H1 (cell line): ENCODE measurements around the gene SIRT6. TPM values are rescaled to one million over a fixed set of nuclear protein-coding genes. Genes with fewer than 3 reads are reported as not detected.
A peak's percentile ranks its signal among the peaks of the same experiment; 100 is the strongest.

Experiments used
- CTCF ChIA-PET: fragments of 300-600 bp; sonication (Branson Sonifier 250); formaldehyde crosslinking; loops from one replicate; lab custom pipeline; 2021; ENCODE audit not compliant: partially characterized antibody; lab: Charles Lee
- POLR2A ChIA-PET: fragments of 300-600 bp; sonication (Branson Sonifier 250); formaldehyde crosslinking; loops from one replicate; lab custom pipeline; 2021; ENCODE audit warnings: inconsistent platforms; ENCODE audit not compliant: partially characterized antibody; lab: Charles Lee
- DNase-seq, 2 experiments: peaks; one replicate each; pipeline versions ENCODE4 v3.0.0 to v3.0.0-alpha.2; 2010 to 2022; ENCODE audit warnings: low spot score in 2 of 2, low read depth in 1 of 2, mixed read lengths in 1 of 2
- FAIRE-seq: peaks from 2 replicates; lab custom pipeline; 2011; peaks lifted over from hg19 to GRCh38; lab: Jason Lieb, UNC
- H2AFZ ChIP-seq: 2 replicates; pipeline ENCODE4 v1.8.1; 2012; ENCODE audit warnings: low read length, inconsistent platforms
- H2AK5ac ChIP-seq: 2 replicates; pipeline ENCODE4 v1.6.1; 2013; ENCODE audit warnings: low read depth, low read length
- H2BK120ac ChIP-seq: replicated peaks from 2 replicates; pipeline ENCODE3; 2013; ENCODE audit warnings: low read depth, low read length, inconsistent platforms
- H2BK12ac ChIP-seq: 2 replicates; pipeline ENCODE4 v1.6.1; 2013; ENCODE audit warnings: low read depth, low read length
- H2BK15ac ChIP-seq: 2 replicates; pipeline ENCODE4 v1.6.1; 2013; ENCODE audit warnings: low read length
- H2BK20ac ChIP-seq: 2 replicates; pipeline ENCODE4 v1.6.1; 2013; ENCODE audit warnings: low read length
- H2BK5ac ChIP-seq: 2 replicates; pipeline ENCODE4 v1.6.1; 2013; ENCODE audit warnings: low read depth, low read length
- H3K14ac ChIP-seq: 2 replicates; pipeline ENCODE4 v1.6.1; 2013; ENCODE audit warnings: inconsistent platforms; ENCODE audit not compliant: insufficient read length
- H3K18ac ChIP-seq: 2 replicates; pipeline ENCODE4 v1.6.1; 2013; ENCODE audit warnings: low read length; ENCODE audit errors: extremely low read depth
- H3K23ac ChIP-seq: 2 replicates; pipeline ENCODE4 v1.6.1; 2013; ENCODE audit warnings: inconsistent platforms; ENCODE audit not compliant: insufficient read length
- H3K23me2 ChIP-seq: 2 replicates; pipeline ENCODE4 v1.6.1; 2013; ENCODE audit warnings: low read depth, low read length
- H3K27ac ChIP-seq: 2 replicates; pipeline ENCODE4 v1.6.1; 2011; ENCODE audit warnings: low read depth, low read length, inconsistent platforms
- H3K27me3 ChIP-seq, 4 experiments: replicated peaks in 1 of 4; 1 replicate in 1 of 4; 2 replicates in 3 of 4; pipeline versions ENCODE4 v1.6.1 to v1.8.1; 2011 to 2013; ENCODE audit warnings: low read length in 3 of 4, mild to moderate bottlenecking in 3 of 4, inconsistent platforms in 2 of 4, mixed read lengths in 2 of 4, moderate library complexity in 1 of 4; ENCODE audit not compliant: control insufficient read depth in 3 of 4, insufficient read depth in 3 of 4; ENCODE audit errors: extremely low read depth in 1 of 4
- H3K36me3 ChIP-seq, 4 experiments: 2 replicates each; pipeline versions ENCODE4 v1.6.1 to v1.8.1; 2011 to 2013; ENCODE audit warnings: mild to moderate bottlenecking in 4 of 4, low read length in 3 of 4, moderate library complexity in 2 of 4, control low read depth in 1 of 4, inconsistent platforms in 1 of 4; ENCODE audit not compliant: insufficient read depth in 4 of 4, control insufficient read depth in 2 of 4
- H3K4ac ChIP-seq: replicated peaks from 2 replicates; pipeline ENCODE3; 2013; ENCODE audit warnings: low read length, low read depth, mixed read lengths, inconsistent platforms; ENCODE audit not compliant: insufficient read length
- H3K4me1 ChIP-seq, 4 experiments: replicated peaks in 1 of 4; 1 replicate in 1 of 4; 2 replicates in 3 of 4; pipeline versions ENCODE4 v1.6.1 to v1.8.1; 2011 to 2013; ENCODE audit warnings: low read length in 3 of 4, inconsistent platforms in 2 of 4, mixed read lengths in 1 of 4; ENCODE audit not compliant: insufficient read depth in 4 of 4, control insufficient read depth in 3 of 4
- H3K4me2 ChIP-seq, 2 experiments: 2 replicates each; pipeline versions ENCODE4 v1.6.1 to v1.8.1; 2011 to 2013; ENCODE audit warnings: low read depth in 2 of 2, low read length in 2 of 2, control low read depth in 1 of 2, inconsistent platforms in 1 of 2, mild to moderate bottlenecking in 1 of 2; ENCODE audit not compliant: insufficient read depth in 1 of 2
- H3K4me3 ChIP-seq, 4 experiments: fragments of 200-600, 300-600 bp in 1 of 4; sonication (generic), shearing (Covaris generic), sonication (Bioruptor Twin) in 1 of 4; 2 replicates each; pipeline versions ENCODE4 v1.5.1 to v1.8.1; 2011 to 2016; ENCODE audit warnings: low read length in 4 of 4, low read depth in 3 of 4, control low read depth in 2 of 4, inconsistent platforms in 2 of 4, mild to moderate bottlenecking in 2 of 4, mixed read lengths in 1 of 4, moderate library complexity in 1 of 4; ENCODE audit not compliant: insufficient read depth in 2 of 4; ENCODE audit errors: extremely low read depth in 1 of 4
- H3K56ac ChIP-seq: replicated peaks from 2 replicates; pipeline ENCODE3; 2013; ENCODE audit warnings: low read depth, mild to moderate bottlenecking, mixed read lengths, low read length, inconsistent platforms; ENCODE audit not compliant: insufficient read length
- H3K79me1 ChIP-seq: 2 replicates; pipeline ENCODE4 v1.6.1; 2013; ENCODE audit warnings: low read depth, low read length, control low read depth
- H3K79me2 ChIP-seq, 2 experiments: 2 replicates each; pipeline versions ENCODE4 v1.6.1 to v1.8.1; 2012 to 2013; ENCODE audit warnings: low read length in 2 of 2, mild to moderate bottlenecking in 2 of 2, inconsistent platforms in 1 of 2; ENCODE audit not compliant: insufficient read depth in 2 of 2, control insufficient read depth in 1 of 2
- H3K9ac ChIP-seq, 4 experiments: replicated peaks in 1 of 4; 1 replicate in 1 of 4; 2 replicates in 3 of 4; pipeline versions ENCODE4 v1.6.1 to v1.8.1; 2011 to 2013; ENCODE audit warnings: low read depth in 3 of 4, low read length in 3 of 4, control low read depth in 2 of 4, mild to moderate bottlenecking in 2 of 4, moderate library complexity in 2 of 4, inconsistent platforms in 1 of 4; ENCODE audit errors: extremely low read depth in 1 of 4
- H3K9me3 ChIP-seq, 2 experiments: 2 replicates each; pipeline versions ENCODE4 v1.6.1 to v1.8.1; 2012 to 2013; ENCODE audit warnings: mild to moderate bottlenecking in 2 of 2, moderate library complexity in 2 of 2, control low read depth in 1 of 2, inconsistent platforms in 1 of 2, low read depth in 1 of 2, low read length in 1 of 2, mixed read lengths in 1 of 2; ENCODE audit not compliant: insufficient read depth in 2 of 2
- H4K20me1 ChIP-seq, 2 experiments: replicated peaks in 1 of 2; 2 replicates each; pipeline versions ENCODE3 to v1.8.1; 2011 to 2013; ENCODE audit warnings: inconsistent platforms in 2 of 2, low read length in 2 of 2, mild to moderate bottlenecking in 1 of 2; ENCODE audit not compliant: insufficient read depth in 2 of 2, control insufficient read depth in 1 of 2
- H4K5ac ChIP-seq: 2 replicates; pipeline ENCODE4 v1.6.1; 2013; ENCODE audit warnings: low read length, low read depth, mixed read lengths, inconsistent platforms; ENCODE audit not compliant: insufficient read length
- H4K8ac ChIP-seq: 2 replicates; pipeline ENCODE4 v1.8.0; 2013; ENCODE audit warnings: mild to moderate bottlenecking, moderate library complexity, low read length, inconsistent platforms; ENCODE audit not compliant: insufficient read depth; ENCODE audit errors: extremely low read depth
- H4K91ac ChIP-seq: replicated peaks from 2 replicates; pipeline ENCODE3; 2013; ENCODE audit warnings: low read length, mixed read lengths, inconsistent platforms; ENCODE audit not compliant: insufficient read length
- MAFK ChIP-seq: IDR thresholded peaks from 2 replicates; pipeline ENCODE4 v1.6.1; 2012; ENCODE audit warnings: low read depth, mild to moderate bottlenecking, improper control_type of control experiment, low read length
- SUZ12 ChIP-seq: fragments of 200-600 bp; sonication (generic); IDR thresholded peaks from 2 replicates; pipeline ENCODE4 v1.6.1; 2012; ENCODE audit warnings: mild to moderate bottlenecking, inconsistent platforms, low read length, moderate library complexity, mixed read lengths
- WGBS, 2 experiments: shearing (Covaris generic) in 1 of 2; methylation state at CpG; one replicate each; pipeline versions ENCODE4 v1.1.6 to v1.1.7; 2013 to 2015; ENCODE audit warnings: low lambda C conversion rate in 2 of 2, mixed read lengths in 2 of 2, inconsistent platforms in 1 of 2, low coverage in 1 of 2, missing lambda C conversion rate in 1 of 2; ENCODE audit not compliant: insufficient replicate concordance in 2 of 2, insufficient coverage in 1 of 2, insufficient read length in 1 of 2; ENCODE audit errors: extremely low coverage in 1 of 2, missing lambda C conversion rate in 1 of 2; 5-methylcytosine and 5-hydroxymethylcytosine counted together
- polyA plus RNA-seq, 7 experiments: library from polyadenylated mRNA; depleted of rRNA in 3 of 7; stranded (reverse) in 5 of 7; unstranded in 2 of 7; fragments of >200 nt in 5 of 7; fragments of 200-250 nt in 2 of 7; gene quantifications; 1 replicate in 5 of 7; 2 replicates in 1 of 7; 4 replicates in 1 of 7; pipeline versions ENCODE4 v1.2.1 to v1.2.3, GENCODE V29; 2011 to 2013; ENCODE audit warnings: missing spikeins in 2 of 7, mixed read lengths in 2 of 7
- total RNA-seq: library from RNA; stranded (reverse); fragmentation: NEBNext Ultra II Directional; extraction: Animal tissue kit (Norgen Biotek cat#: 25700); gene quantifications from 2 replicates; pipeline ENCODE4 v1.2.1, GENCODE V29; 2021

Gene SIRT6
- total and polyA plus RNA-seq, 2 of the 8 experiments (the other 6 are each of a cell fraction or from before 2014, with no cell fraction given): 25.2 to 27.0 TPM

GRCh38 chr19:4130744-4131438, 51.5 kb downstream of the SIRT6 start:
- Histone ChIP-seq H3K36me3 (no peaks in the 10 kb centered on the region), H2BK5ac (no peak overlapping the region), H3K4me2 (no peak overlapping the region), H2BK20ac (no peak overlapping the region), H3K14ac (no peak overlapping the region), H4K20me1 (no peaks in the 10 kb centered on the region), H3K23ac (no peak overlapping the region), H3K9me3 (no peaks in the 10 kb centered on the region), H3K18ac (no peak overlapping the region), H2AK5ac (no peak overlapping the region), H2AFZ (no peak overlapping the region), H2BK120ac (no peak overlapping the region), H3K79me1 (no peaks in the 10 kb centered on the region), H4K8ac (no peak overlapping the region), H3K56ac (no peak overlapping the region), H3K4me1 (no peaks in the 10 kb centered on the region), H2BK15ac (no peak overlapping the region), H3K4me3 (no peak overlapping the region), H2BK12ac (no peak overlapping the region), H4K91ac (no peak overlapping the region), H4K5ac (no peak overlapping the region), H3K4ac (no peak overlapping the region), H3K23me2 (no peaks in the 10 kb centered on the region), H3K9ac (no peak overlapping the region), H3K27ac (no peak overlapping the region), H3K27me3 (no peaks in the 10 kb centered on the region), H3K79me2 (no peaks in the 10 kb centered on the region)
- POLR2A ChIA-PET: interaction anchor here (0.6 to 1.2 kb wide), 2 partner anchors 10 to 145 kb away, joined by 3 read pairs; partner anchors contain the start of gene EEF2
- WGBS, 2 experiments: 80% methylated on average over 8 of the region's 8 CpGs; no CpG with 5 or more reads in 1 of the 2 experiments
- DNase-seq (no peak), FAIRE-seq (no peak)
- CTCF ChIA-PET: interaction anchor here (7.7 kb wide), 1 partner anchor 8 kb away, joined by 66 read pairs; no protein-coding TSS in a partner anchor
- peak; percentile 22; the same call in 1 of the 2 replicates for TF ChIP-seq MAFK
- no peak for TF ChIP-seq SUZ12
